Osteoblast (primary cell): ENCODE results near the gene ALOX5AP. TPM values are rescaled to one million over a fixed set of nuclear protein-coding genes. Genes with fewer than 3 reads are reported as not detected.

Source experiments
- DNase-seq: peaks from one replicate; pipeline ENCODE4 v3.0.0; 2011; ENCODE audit warnings: low spot score, mixed read lengths; ENCODE audit not compliant: insufficient read length; ENCODE audit errors: missing footprints
- H2AFZ ChIP-seq: 2 replicates; pipeline ENCODE4 v1.6.0; 2011; ENCODE audit warnings: mild to moderate bottlenecking, low read length
- H3K27ac ChIP-seq: 2 replicates; pipeline ENCODE4 v1.5.1; 2011; ENCODE audit warnings: mild to moderate bottlenecking, low read depth, low read length, moderate library complexity
- H3K27me3 ChIP-seq: 2 replicates; pipeline ENCODE4 v1.6.0; 2012; ENCODE audit warnings: mild to moderate bottlenecking, control low read depth, inconsistent platforms, low read length, moderate library complexity; ENCODE audit not compliant: insufficient read depth
- H3K36me3 ChIP-seq: 2 replicates; pipeline ENCODE4 v1.5.1; 2011; ENCODE audit warnings: mild to moderate bottlenecking, low read length, control low read depth, moderate library complexity; ENCODE audit not compliant: insufficient read depth
- H3K4me1 ChIP-seq: 2 replicates; pipeline ENCODE4 v1.5.1; 2011; ENCODE audit warnings: mild to moderate bottlenecking, low read length, control low read depth, moderate library complexity; ENCODE audit not compliant: insufficient read depth
- H3K4me2 ChIP-seq: 2 replicates; pipeline ENCODE4 v1.6.0; 2011; ENCODE audit warnings: mild to moderate bottlenecking, low read length; ENCODE audit not compliant: insufficient read depth
- H3K4me3 ChIP-seq: fragments of 200-600 bp; sonication (generic); 3 replicates; pipeline ENCODE4 v1.5.1; 2012; ENCODE audit warnings: mild to moderate bottlenecking, low read length, inconsistent platforms; ENCODE audit not compliant: insufficient read depth
- H3K79me2 ChIP-seq: 2 replicates; pipeline ENCODE4 v1.6.0; 2012; ENCODE audit warnings: mild to moderate bottlenecking, low read length, control low read depth, inconsistent platforms; ENCODE audit not compliant: insufficient read depth
- H3K9me3 ChIP-seq: 2 replicates; pipeline ENCODE4 v1.5.1; 2011; ENCODE audit warnings: low read depth, low read length, control low read depth
- H4K20me1 ChIP-seq: 2 replicates; pipeline ENCODE4 v1.6.0; 2012; ENCODE audit warnings: mild to moderate bottlenecking, low read length, control low read depth; ENCODE audit not compliant: insufficient read depth
- total RNA-seq: library from RNA; depleted of rRNA; stranded (reverse); fragments of >200 nt; gene quantifications from 2 replicates; pipeline ENCODE4 v1.2.3, GENCODE V29; 2012
- TF ChIP-seq, protein P1 (sequence below): IDR thresholded peaks from 2 replicates; pipeline ENCODE4 v1.5.1; 2011; ENCODE audit warnings: mild to moderate bottlenecking, low read depth, low read length, moderate library complexity; ENCODE audit errors: extremely low read depth

The ALOX5AP gene
- total RNA-seq, 1 donor, result not detected

DNA sequence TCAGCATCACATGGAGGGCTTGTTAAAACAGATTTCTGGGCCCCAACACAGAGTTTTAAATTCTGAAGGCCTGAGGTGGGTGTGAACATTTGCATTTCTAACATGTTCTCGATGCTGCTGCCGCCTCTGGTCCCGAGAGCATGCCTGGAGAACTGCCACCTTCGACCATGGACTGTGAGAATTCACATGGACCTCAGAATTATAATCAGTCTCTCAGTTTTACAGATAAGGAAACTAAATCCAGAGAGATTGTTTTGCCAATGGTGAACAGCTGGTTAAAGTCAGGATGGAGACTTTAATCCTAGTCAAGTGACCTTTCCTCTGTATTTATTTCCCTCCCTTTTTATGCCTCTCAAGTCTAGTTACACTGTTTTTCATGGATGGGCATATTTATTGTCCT lies 14.7 kb downstream of the ALOX5AP start:
- no peak for DNase-seq
- Histone ChIP-seq H3K4me1 (peaks cover 13% of the 10 kb centered on the region), H3K27me3 (peaks cover 3% of the 10 kb centered on the region), H3K36me3 (no peaks in the 10 kb centered on the region), H3K9me3 (no peaks in the 10 kb centered on the region), H2AFZ (no peak overlapping the region), H3K4me2 (no peak overlapping the region), H3K79me2 (no peaks in the 10 kb centered on the region), H4K20me1 (no peaks in the 10 kb centered on the region), H3K4me3 (no peak overlapping the region), H3K27ac (no peak overlapping the region)
- TF ChIP-seq, protein P1, sequence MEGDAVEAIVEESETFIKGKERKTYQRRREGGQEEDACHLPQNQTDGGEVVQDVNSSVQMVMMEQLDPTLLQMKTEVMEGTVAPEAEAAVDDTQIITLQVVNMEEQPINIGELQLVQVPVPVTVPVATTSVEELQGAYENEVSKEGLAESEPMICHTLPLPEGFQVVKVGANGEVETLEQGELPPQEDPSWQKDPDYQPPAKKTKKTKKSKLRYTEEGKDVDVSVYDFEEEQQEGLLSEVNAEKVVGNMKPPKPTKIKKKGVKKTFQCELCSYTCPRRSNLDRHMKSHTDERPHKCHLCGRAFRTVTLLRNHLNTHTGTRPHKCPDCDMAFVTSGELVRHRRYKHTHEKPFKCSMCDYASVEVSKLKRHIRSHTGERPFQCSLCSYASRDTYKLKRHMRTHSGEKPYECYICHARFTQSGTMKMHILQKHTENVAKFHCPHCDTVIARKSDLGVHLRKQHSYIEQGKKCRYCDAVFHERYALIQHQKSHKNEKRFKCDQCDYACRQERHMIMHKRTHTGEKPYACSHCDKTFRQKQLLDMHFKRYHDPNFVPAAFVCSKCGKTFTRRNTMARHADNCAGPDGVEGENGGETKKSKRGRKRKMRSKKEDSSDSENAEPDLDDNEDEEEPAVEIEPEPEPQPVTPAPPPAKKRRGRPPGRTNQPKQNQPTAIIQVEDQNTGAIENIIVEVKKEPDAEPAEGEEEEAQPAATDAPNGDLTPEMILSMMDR, result no peak

DNA sequence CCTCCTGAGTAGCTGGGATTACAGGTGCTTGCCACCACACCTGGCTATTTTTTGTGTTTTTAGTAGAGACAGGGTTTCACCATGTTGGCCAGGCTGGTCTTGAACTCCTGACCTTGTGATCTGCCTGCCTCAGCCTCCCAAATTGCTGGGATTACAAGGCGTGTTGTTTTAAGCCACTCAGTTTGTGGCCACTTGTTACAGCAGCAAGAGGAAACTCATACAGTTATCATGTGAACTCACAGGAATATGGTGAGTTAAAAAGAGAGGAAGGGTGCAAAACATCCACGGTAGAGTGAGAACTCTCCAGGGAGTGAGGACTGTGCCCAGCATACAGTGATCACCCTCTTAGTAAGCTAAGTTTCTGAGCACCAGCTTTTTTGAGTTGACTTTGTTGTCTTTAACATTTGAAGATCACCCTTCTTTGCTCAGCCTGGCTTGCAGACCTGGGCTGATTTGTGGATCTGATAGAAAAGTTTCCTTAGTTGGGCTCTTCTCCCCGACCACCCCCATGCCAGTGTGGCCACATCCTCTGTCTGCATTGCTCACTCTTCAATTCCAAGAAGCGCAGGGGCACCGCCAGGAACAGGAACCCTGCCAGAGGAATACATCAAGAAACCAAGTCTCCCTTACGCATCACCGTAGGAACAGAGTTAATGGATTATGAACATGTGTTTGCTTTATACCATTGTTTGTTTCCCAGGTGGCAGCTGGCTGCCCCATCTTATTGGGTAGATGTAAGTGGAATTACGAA lies 16.0 kb downstream of the ALOX5AP start:
- Histone ChIP-seq H3K36me3 (no peaks in the 10 kb centered on the region), H3K27ac (no peak overlapping the region), H4K20me1 (no peaks in the 10 kb centered on the region), H3K27me3 (peaks cover 11% of the 10 kb centered on the region), H3K4me2 (no peak overlapping the region), H2AFZ (no peak overlapping the region), H3K4me1 (peaks cover 9% of the 10 kb centered on the region), H3K9me3 (no peaks in the 10 kb centered on the region), H3K79me2 (no peaks in the 10 kb centered on the region), H3K4me3 (no peak overlapping the region)
- no peak for DNase-seq
- TF ChIP-seq, protein P1, result no peak

DNA sequence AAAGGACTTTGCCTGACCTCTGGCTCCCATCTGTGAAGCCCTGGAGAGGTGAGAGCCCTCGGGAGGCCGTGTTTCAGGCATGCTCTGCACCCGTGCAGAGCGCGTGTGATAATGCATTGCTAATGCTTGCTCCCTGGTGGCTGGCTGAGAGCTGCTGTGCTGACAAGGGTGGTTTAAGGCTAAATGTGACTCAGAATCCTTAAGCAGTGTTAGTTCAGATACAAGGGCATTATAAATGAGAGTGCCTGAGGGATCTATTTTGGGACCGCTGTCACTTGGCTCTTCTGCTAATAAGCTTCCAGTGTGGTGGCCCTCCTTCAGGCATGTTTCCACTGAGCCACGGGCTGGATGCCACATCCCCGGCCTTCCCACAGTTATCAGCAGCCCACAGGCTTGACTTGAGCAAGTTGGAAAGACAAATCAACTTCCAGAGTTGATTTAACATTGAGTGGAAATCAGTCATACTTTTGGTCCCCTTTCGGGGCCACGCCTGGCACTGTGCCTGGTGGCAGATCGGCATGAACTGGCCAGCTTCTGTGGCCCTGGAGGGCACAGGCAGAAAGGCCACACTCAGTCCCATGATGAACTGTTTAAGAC lies 17.0 kb downstream of the ALOX5AP start:
- no peaks in the 10 kb centered on the region for H3K79me2 ChIP-seq
- peaks cover 13% of the 10 kb centered on the region for H3K27me3 ChIP-seq
- TF ChIP-seq, protein P1, result no peak
- no peaks in the 10 kb centered on the region for H3K36me3 ChIP-seq
- DNase-seq, result peak; percentile 90
- H3K4me1 ChIP-seq, result peaks cover 8% of the 10 kb centered on the region
- H3K27ac ChIP-seq, result no peak overlapping the region
- H2AFZ ChIP-seq, result peak overlapping the region; percentile 38
- H3K4me2 ChIP-seq, result peak overlapping the region; percentile 20
- H3K9me3 ChIP-seq, result no peaks in the 10 kb centered on the region
- no peak overlapping the region for H3K4me3 ChIP-seq
- H4K20me1 ChIP-seq, result no peaks in the 10 kb centered on the region

DNA sequence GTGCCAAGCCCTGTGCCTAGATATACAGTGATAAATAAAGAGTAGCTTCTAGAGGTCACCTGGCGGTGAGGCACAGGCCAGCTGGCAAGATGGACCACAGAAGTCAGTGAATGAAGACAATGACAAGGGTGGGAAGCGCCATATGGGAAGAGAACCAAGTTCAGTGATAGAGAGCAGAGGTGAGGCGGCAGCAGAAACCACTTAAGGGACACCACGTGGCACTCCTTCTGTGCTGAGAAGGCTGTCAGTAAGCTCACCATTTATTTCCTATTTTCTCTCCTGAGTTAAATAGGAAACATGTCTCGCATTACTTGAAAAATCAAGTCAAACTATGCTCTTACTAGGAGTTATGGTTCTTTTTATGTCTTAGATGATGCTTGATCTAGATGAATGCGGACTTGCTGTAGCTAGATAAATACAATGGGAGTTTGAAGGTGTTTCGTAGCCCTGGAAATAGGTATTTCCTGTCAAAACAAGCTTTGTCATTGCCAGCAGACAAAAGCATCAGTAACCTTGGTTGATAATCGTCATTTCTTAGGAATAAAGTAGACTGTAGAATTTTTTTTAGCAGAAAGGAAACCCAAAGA lies 17.8 kb downstream of the ALOX5AP start:
- Histone ChIP-seq H3K9me3 (no peaks in the 10 kb centered on the region), H3K27me3 (peaks cover 20% of the 10 kb centered on the region), H4K20me1 (no peaks in the 10 kb centered on the region), H3K27ac (no peak overlapping the region), H3K36me3 (no peaks in the 10 kb centered on the region), H3K4me1 (peaks cover 8% of the 10 kb centered on the region), H3K79me2 (no peaks in the 10 kb centered on the region), H3K4me2 (no peak overlapping the region), H3K4me3 (no peak overlapping the region), H2AFZ (no peak overlapping the region)
- DNase-seq, result no peak
- TF ChIP-seq, protein P1, result no peak
